ENCODE measurements around the gene CKMT1A.
"Not testable (repeated sequence)": the region's sequence is repeated elsewhere in the genome, so short reads cannot be mapped to it uniquely, and the experiment has no call there.

DNA sequence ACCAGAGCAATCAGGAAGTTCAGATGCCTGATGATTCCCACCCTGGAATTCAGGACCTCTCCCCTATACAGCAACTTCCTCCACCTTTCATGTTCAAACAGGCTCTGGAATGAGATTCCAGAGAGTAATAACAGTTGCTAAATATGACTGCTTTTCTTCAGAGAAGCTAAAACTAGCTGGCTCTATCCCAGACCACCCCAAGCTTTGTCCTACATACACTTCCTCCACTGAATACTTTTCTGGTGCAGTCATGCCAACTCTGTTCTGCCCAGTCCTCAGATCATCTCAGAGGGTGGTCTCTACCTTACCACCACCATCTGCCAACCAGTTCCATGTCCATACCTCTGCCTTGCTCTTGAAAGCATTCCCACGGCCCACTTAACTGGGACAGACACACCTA, 27.5 kb upstream of the CKMT1A start:
- TF ChIP-seq POLR2A, POLR2AphosphoS5 (IDR thresholded peaks at IDR 0.05): not testable (repeated sequence)
- TF ChIP-seq, protein P1, sequence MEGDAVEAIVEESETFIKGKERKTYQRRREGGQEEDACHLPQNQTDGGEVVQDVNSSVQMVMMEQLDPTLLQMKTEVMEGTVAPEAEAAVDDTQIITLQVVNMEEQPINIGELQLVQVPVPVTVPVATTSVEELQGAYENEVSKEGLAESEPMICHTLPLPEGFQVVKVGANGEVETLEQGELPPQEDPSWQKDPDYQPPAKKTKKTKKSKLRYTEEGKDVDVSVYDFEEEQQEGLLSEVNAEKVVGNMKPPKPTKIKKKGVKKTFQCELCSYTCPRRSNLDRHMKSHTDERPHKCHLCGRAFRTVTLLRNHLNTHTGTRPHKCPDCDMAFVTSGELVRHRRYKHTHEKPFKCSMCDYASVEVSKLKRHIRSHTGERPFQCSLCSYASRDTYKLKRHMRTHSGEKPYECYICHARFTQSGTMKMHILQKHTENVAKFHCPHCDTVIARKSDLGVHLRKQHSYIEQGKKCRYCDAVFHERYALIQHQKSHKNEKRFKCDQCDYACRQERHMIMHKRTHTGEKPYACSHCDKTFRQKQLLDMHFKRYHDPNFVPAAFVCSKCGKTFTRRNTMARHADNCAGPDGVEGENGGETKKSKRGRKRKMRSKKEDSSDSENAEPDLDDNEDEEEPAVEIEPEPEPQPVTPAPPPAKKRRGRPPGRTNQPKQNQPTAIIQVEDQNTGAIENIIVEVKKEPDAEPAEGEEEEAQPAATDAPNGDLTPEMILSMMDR (IDR thresholded peaks at IDR 0.05), result not testable (repeated sequence)

Measured in prostate gland (tissue), 2 donors.